ENCODE measurements around the gene LTBP1. TPM values are rescaled to one million over a fixed set of nuclear protein-coding genes. Genes with fewer than 3 reads are reported as not detected.

Gene LTBP1
- total and polyA plus RNA-seq, 2 experiments from 2014 or later, result 35.6 to 68.9 TPM

- Histone ChIP-seq H4K20me1 (ENCODE audit: insufficient read depth, poor library complexity, severe bottlenecking) (no peaks in the 10 kb centered on the region), H3K4me3 (no peak overlapping the region), H3K4me1 (ENCODE audit: insufficient read depth) (no peaks in the 10 kb centered on the region), H3K27me3 (no peaks in the 10 kb centered on the region), H2AFZ (no peak overlapping the region), H3K36me3 (replicated peaks; ENCODE audit: insufficient read depth, low read depth) (no peaks in the 10 kb centered on the region), H3K4me2 (no peak overlapping the region), H3K27ac (no peak overlapping the region), H3K9me2 (replicated peaks; ENCODE audit: insufficient read depth) (no peaks in the 10 kb centered on the region), H3K79me2 (no peaks in the 10 kb centered on the region), H3K9me3 (ENCODE audit: low read depth) (no peaks in the 10 kb centered on the region)
- DNase-seq (ENCODE audit: low spot score), result no peak
- no peak for TF ChIP-seq CTCF (IDR thresholded peaks at IDR 0.05; ENCODE audit: poor library complexity)
- no peak for TF ChIP-seq EZH2 (IDR thresholded peaks at IDR 0.05; ENCODE audit: borderline replicate concordance)
- no peak for TF ChIP-seq EZH2phosphoT487 (IDR thresholded peaks at IDR 0.05; ENCODE audit: low read depth, severe bottlenecking, unreplicated experiment)
Observed at GRCh38 chr2:33123216-33123615, 176.5 kb downstream of the LTBP1 start.

GRCh38 chr2:33126552-33126951, 179.8 kb downstream of the LTBP1 start:
- Histone ChIP-seq H4K20me1 (ENCODE audit: insufficient read depth, poor library complexity, severe bottlenecking) (no peaks in the 10 kb centered on the region), H3K27ac (no peak overlapping the region), H3K27me3 (no peaks in the 10 kb centered on the region), H3K9me3 (ENCODE audit: low read depth) (no peaks in the 10 kb centered on the region), H3K4me1 (ENCODE audit: insufficient read depth) (no peaks in the 10 kb centered on the region), H3K4me2 (no peak overlapping the region), H3K9me2 (replicated peaks; ENCODE audit: insufficient read depth) (no peaks in the 10 kb centered on the region), H2AFZ (no peak overlapping the region), H3K36me3 (replicated peaks; ENCODE audit: insufficient read depth, low read depth) (no peaks in the 10 kb centered on the region), H3K4me3 (no peak overlapping the region), H3K79me2 (no peaks in the 10 kb centered on the region)
- DNase-seq (ENCODE audit: low spot score), result no peak
- TF ChIP-seq CTCF (IDR thresholded peaks at IDR 0.05; ENCODE audit: poor library complexity) (no peak), EZH2 (IDR thresholded peaks at IDR 0.05; ENCODE audit: borderline replicate concordance) (no peak), EZH2phosphoT487 (IDR thresholded peaks at IDR 0.05; ENCODE audit: low read depth, severe bottlenecking, unreplicated experiment) (no peak)
- WGBS (ENCODE audit: low lambda C conversion rate, missing lambda C conversion rate), result 98% methylated on average over 1 of the region's 1 CpG

GRCh38 chr2:33126958-33127357, 180.2 kb downstream of the LTBP1 start:
- no peaks in the 10 kb centered on the region for H3K79me2 ChIP-seq
- 89% methylated on average over 3 of the region's 3 CpGs for whole genome bisulfite sequencing (ENCODE audit: low lambda C conversion rate, missing lambda C conversion rate)
- no peaks in the 10 kb centered on the region for H4K20me1 ChIP-seq (ENCODE audit: insufficient read depth, poor library complexity, severe bottlenecking)
- no peak overlapping the region for H2AFZ ChIP-seq
- no peaks in the 10 kb centered on the region for H3K4me1 ChIP-seq (ENCODE audit: insufficient read depth)
- no peaks in the 10 kb centered on the region for H3K9me2 ChIP-seq (replicated peaks; ENCODE audit: insufficient read depth)
- H3K27ac ChIP-seq, result no peak overlapping the region
- no peak for DNase-seq (ENCODE audit: low spot score)
- no peaks in the 10 kb centered on the region for H3K9me3 ChIP-seq (ENCODE audit: low read depth)
- no peak overlapping the region for H3K4me2 ChIP-seq
- H3K27me3 ChIP-seq, result no peaks in the 10 kb centered on the region
- TF ChIP-seq CTCF (IDR thresholded peaks at IDR 0.05; ENCODE audit: poor library complexity) (no peak), EZH2phosphoT487 (IDR thresholded peaks at IDR 0.05; ENCODE audit: low read depth, severe bottlenecking, unreplicated experiment) (no peak), EZH2 (IDR thresholded peaks at IDR 0.05; ENCODE audit: borderline replicate concordance) (no peak)
- H3K36me3 ChIP-seq (replicated peaks; ENCODE audit: insufficient read depth, low read depth), result no peaks in the 10 kb centered on the region
- no peak overlapping the region for H3K4me3 ChIP-seq

All from hepatocyte (in vitro differentiated cells).